GM21528 (cell line): ENCODE results near the gene EZH1.
A peak's percentile ranks its signal among the peaks of the same experiment; 100 is the strongest.

Source experiments
- ATAC-seq: cut with Tn5 transposase; IDR thresholded peaks from one replicate; pipeline ENCODE4 v1.9.1; 2021; ENCODE audit warnings: mild to moderate bottlenecking, moderate library complexity; ENCODE audit not compliant: unreplicated experiment, low FRiP score

The EZH1 gene

GRCh38 chr17:42744806-42745617 is at the start of gene EZH1:
EZH1 (minus strand) TSS chr17:42745040; CDS start chr17:42728941, 16,099 bp downstream.
- ATAC-seq = peak; percentile 72

DNA sequence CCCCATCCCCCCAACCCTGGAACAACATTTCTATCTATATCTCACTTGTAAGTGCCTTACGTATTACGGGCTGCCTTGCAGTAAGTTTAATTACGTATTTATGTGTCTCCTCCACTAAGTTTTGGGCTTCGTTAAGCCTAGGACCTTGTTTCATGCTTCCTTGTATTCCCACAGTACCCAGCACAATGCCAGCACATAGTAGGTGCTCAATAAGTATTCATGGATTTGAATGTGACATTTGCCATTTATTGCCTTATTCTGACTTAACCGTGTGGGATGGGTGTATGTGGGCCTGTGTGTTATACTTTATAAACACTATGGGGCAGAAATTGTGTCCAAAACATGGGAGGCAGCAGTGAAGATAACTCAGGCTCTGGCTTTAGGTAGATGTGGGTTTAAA is 47.7 kb upstream of the EZH1 start:
- ATAC-seq = no peak

- no peak for ATAC-seq
Measured at GRCh38 chr17:42791948-42792347, 47.1 kb upstream of the EZH1 start.

DNA sequence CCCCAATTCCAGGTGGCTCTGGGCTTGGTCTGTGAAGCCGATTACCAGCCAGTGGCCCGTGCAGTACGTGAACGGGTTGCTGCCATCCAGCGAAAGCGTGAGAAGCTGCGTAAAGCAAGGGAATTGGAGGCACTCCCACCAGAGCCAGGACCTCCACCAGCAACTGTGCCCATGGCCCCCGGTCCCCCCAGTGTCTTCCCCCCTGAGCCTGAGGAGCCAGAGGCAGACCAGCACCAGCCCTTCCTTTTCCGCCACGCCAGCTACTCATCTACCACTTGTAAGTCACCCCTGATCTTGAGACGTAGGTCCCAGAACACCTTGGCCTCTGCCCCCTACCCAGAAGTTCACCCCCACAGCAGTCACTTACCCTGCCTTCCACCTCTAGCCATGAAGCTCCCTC is 42.4 kb upstream of the EZH1 start:
- ATAC-seq = no peak

DNA sequence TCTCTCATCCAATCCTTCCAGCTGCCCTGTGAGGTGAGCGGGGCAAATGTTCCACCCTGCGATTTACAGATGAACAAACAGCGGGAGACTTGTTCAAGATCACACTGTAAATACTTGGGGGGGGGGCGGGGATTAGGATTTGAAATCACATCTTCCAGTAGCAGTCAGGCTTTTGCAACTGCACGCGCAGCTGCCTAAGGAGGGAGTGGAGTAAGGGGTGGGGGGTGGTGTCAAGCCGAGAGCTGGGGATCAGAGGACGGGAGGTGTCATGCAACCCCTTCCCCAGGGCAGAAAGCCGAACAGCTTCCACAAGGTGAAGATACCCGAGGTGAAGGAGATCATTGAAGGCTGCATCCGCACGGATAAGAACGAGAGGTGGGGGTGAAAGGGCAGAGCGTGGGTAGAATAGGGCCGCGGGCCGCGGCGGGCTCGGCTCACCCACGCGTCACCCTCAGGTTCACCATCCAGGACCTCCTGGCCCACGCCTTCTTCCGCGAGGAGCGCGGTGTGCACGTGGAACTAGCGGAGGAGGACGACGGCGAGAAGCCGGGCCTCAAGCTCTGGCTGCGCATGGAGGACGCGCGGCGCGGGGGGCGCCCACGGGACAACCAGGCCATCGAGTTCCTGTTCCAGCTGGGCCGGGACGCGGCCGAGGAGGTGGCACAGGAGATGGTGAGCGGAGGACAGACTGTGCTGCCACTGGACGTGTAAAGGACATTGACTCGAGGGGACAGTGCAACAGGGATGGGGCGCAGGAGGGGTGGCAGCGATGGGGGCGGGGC is 40.2 kb upstream of the EZH1 start:
- no peak for ATAC-seq

DNA sequence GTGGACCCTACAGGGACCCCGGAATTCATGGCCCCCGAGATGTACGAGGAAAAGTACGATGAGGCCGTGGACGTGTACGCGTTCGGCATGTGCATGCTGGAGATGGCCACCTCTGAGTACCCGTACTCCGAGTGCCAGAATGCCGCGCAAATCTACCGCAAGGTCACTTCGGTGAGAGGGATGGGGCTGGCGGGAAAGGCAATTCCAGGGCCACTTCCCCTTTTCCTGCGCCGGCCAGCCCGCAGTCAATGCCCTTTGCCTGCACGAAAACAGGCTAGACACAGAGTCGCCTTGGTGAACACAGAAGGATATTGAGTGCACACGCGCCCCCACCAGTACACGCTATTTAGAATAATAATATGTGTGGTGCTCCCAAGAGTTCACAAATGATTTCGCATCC is 39.6 kb upstream of the EZH1 start:
- ATAC-seq = no peak

DNA sequence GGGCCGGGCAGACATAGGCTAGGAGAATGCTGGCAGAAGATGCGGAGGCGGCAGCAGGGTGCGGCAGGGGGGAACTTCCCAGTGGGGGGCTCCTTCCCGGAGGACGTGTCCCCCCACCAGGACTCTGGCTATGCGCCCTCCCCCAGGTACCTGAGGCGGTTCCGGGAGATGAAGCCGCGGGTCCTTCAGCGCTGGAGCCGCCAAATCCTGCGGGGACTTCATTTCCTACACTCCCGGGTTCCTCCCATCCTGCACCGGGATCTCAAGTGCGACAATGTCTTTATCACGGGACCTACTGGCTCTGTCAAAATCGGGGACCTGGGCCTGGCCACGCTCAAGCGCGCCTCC is 38.9 kb upstream of the EZH1 start:
- ATAC-seq = no peak

DNA sequence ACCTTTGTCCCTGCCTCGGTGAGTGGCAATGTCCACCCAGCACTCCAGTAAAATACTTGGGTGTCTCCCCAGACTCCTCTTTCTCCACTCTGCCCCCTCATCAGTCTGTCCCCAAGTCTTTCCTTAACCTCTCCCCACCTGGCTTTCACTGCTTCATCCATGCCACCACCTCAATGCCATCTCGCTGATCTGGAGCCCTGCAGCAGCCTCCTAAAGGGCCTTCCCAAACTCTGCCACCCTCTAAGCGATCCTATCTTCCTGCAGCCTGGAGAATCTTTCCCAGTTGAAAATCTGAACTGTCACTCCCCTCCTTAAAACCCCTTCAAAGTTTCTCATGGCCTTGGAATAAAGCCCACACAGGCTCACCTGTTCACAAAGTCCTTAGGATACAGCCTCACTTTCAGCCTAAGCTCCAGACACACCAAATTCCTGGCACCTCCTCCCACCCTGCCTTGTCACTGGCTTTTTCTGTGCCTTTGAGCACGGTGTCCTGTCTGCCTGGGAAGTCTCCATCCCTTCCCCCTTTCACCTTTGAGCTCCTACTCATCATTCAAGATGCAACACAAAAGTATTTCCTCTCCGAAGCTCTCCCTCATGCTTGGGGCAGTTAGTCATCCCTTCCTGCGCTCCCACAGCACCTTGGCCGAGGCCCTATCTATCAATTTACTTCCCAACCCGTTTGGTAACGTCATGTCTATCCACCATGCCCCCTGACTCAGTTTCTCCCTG is 38.4 kb upstream of the EZH1 start:
- ATAC-seq = no peak

- ATAC-seq = no peak
Measured at GRCh38 chr17:42782166-42783061, 37.6 kb upstream of the EZH1 start.

DNA sequence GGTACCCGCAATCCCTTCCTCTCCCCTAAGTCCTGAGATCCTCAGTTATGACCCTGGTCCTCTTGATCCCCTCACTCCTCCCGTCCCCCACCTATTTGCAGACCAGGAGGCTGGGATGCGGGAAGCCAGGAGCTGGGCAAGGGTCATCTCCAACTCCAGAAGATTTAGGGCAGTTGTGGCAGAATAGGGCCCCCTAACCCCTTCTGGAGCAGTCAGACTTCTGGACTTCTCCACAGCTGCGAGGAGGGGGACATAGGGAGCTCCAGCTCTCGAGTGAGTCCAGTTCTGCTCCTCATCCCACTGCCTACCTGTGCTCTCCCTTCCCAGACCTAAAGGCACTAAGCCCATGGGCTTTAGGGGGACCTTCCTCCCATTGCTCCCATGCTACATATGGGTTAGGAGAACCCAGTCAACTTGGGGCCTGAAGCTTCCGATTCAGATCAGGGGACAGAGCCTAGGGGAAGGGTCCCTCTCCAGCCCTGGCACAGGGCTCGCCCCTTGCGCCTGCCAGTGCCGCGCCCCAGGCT is 36.9 kb upstream of the EZH1 start:
- ATAC-seq = no peak

DNA sequence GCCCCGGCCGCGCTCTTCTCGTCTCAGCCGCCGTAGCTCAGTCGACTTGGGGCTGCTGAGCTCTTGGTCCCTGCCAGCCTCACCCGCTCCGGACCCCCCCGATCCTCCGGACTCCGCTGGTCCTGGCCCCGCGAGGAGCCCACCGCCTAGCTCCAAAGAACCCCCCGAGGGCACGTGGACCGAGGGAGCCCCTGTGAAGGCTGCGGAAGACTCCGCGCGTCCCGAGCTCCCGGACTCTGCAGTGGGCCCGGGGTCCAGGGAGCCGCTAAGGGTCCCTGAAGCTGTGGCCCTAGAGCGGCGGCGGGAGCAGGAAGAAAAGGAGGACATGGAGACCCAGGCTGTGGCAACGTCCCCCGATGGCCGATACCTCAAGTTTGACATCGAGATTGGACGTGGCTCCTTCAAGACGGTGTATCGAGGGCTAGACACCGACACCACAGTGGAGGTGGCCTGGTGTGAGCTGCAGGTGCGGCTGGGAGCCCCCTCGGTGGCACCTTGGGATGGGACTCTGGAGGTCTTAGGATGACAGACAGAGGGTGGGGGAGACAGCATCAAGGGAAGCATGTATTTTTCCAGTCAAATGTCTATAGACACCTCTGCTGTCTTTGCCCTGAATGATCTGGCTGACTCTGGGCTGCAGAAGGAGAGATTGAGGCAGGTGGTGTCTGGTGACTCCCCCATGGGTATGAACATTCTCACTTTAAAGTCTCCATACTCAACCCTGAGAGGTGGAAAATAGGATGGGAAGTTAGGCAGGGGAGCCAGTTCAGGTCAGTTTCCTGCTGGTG is 36.2 kb upstream of the EZH1 start:
- no peak for ATAC-seq

DNA sequence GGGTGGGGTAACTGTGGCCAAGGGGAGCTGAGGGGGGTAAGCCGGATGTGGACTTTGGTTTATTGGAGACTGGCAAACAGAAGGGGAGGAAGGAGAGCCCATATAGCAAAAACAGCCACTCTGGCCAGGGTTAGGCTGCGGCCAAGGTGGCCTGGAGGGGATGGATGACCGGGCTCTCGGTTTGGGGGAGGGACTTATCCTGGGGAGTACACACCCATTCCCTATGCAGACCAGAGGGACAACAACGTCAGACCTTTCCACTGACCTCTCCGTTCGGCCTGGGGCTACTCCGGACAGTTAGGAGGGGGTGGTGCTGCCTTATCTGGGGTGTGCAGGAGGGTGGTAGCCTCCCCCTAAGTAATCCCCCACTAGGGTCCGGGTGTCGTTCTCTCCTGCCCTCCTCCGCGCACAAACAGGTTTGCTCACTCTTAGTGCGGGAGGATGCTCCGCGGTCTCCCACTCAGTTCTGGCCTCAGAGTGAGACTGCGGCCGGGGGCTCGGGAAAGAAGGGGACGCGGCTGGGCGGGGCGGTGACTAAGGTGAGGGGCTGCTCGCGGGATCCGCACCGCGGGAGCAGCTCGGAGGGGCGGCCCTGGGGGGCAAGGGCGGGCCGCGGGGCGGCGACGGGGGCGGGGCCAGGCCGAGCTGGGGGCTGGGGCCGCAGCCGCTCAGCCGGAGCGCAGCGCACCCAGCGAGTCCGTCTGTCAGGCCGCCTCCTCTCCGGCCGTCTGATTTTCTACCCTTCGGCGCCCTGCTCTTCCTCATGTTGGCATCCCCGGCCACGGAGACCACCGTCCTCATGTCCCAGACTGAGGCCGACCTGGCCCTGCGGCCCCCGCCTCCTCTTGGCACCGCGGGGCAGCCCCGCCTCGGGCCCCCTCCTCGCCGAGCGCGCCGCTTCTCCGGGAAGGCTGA is 35.4 kb upstream of the EZH1 start, which contains the start of gene WNK4:
WNK4 (plus strand) TSS at position 675 of the 915 bp plus-strand sequence; CDS start at position 764, 89 bp downstream.
- no peak for ATAC-seq

- no peak for ATAC-seq
Measured at GRCh38 chr17:42779304-42779935, 34.6 kb upstream of the EZH1 start.

GRCh38 chr17:42778570-42778969 is 33.7 kb upstream of the EZH1 start:
- ATAC-seq = no peak

DNA sequence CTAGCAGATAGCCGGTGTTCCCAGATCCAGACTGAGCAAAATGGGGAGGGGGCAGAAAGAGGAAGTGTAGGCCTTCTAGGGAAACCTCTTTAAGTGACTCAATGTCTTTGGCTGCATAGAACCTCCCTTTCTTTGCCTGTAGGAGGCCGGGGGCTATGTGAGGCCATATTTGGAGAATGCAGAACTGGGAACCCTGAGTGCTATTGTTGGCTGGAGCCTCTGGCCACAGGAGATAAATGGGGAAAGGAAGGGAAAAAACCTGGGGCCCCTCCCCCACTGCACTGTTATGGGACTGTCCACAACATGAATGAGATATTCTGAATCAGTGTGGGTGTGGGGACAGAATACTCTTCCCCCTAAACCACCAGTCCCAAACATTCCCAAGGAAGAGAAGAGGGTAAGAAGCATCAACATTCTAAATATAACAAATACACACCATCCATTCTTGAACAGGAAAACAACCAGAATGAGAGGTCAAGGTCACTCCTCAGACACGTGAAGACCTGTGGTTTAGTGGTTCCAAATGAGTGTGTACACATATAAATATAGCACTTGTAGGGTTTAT is 30.8 kb upstream of the EZH1 start:
- ATAC-seq = no peak

DNA sequence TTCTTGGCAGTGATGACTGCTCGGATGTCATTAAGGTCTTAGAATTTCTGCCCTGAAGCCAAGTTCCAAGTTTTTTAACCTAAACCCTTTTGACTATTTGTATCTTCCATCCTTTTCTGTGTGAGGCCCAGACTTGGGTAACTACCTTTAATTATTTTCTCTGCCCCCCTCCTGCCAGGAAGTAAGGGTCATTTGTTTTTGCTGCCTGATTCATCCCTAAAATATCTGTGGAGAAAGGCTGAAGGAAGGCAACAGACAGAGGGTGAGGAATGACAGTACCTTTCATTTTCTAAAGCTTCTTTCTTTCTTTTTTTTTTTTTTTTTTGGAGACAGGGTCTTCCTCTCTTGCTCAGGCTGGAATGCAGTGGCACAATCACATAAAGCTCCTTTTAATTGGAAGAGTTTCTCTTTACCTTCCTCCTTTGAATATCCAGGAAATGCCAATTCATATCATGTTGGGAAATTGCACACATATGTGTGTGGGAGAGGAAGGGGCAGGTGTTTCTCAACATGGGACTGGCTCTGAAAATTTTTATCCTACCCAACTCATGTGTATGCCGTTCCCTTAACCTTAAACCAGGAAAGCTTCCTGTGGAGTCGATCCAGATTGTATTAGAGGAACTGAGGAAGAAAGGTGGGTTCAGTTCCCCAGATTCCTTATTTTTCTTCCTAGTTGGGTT is 29.4 kb upstream of the EZH1 start:
- no peak for ATAC-seq
